H4 (cell line): ENCODE results near the gene CELSR2. TPM values are rescaled to one million over a fixed set of nuclear protein-coding genes. Genes with fewer than 3 reads are reported as not detected.
"Not testable (repeated sequence)": the region's sequence is repeated elsewhere in the genome, so short reads cannot be mapped to it uniquely, and the experiment has no call there.

Experiments
- DNase-seq: peaks from one replicate; pipeline ENCODE4 v3.0.0-alpha.2; 2015; ENCODE audit warnings: low spot score
- total RNA-seq: library from RNA; depleted of rRNA; stranded (reverse); fragments of >200 nt; shearing (Covaris generic); gene quantifications from 2 replicates; pipeline ENCODE4 v1.2.3, GENCODE V29; 2014

Gene CELSR2
- total RNA-seq, 1 experiment from 2014 or later = 1.7 TPM

DNA sequence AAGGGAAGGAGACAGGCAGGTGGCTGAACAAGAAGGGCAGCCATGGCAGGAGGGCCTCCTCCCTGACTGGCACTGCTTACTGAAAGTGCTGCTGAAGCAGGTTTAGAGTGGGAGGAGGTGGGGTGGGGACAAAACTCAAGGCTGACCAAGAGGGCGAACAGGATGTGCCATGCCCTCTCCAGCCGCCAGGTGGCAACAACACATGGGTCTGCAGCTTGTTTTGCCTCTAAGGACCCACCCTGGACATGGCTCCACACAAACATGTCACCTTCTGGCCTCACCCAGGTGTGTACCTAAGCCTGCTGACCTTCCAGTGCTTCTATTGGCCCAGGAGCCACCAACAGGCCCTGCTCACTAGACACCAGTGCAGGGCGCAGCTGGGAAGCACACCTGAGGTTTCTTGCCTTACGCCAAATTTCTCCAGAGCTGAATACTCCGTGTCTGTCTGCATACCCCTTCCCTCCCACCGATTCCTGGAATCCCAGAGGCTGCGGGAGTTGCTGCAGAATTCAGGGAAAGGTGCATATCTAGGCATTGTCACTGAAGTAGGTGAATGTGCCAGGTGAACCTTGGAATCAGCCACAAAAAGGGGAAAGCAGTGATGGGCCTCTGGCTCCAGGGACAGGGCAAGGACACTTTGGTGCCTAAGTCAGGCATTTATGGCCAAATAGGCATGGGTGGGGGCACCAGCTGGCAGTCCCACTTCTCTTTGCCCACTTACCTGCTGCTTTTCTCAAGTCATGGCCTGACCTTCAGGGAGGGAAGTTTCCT is 28.3 kb downstream of the CELSR2 start:
- peak; percentile 71 for DNase-seq

DNA sequence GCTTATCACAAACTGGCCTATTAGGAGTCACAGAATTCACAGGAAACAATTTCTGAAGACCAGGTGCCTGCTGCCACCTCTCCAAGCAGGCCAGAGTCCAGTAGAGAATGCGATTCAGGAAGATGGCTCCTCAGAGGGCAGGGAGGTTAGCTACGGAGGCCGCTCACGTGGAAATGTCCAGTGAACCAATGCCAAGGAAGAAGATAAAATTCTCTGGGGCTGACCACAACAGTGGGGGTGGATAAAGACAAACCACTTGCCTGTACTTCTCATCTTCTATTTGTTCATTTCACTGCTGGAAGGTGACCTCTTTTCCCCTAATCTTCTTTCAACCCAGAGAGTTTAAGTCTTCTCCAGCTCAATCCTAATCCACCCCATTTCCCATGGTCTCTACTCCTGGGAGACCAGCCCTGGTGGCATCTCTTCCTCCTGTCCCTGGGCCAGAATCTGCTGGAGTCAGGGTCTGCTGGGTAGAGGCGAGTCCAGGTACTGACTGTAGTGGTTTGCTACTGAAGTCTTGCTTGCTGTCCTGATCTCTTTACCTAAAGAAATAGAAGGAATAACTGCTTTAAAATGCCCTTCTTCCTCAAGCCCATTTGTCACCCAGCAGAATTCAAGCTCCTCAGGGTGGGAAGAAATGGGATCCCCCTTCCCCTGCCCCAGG is 30.4 kb downstream of the CELSR2 start:
- no peak for DNase-seq

DNA sequence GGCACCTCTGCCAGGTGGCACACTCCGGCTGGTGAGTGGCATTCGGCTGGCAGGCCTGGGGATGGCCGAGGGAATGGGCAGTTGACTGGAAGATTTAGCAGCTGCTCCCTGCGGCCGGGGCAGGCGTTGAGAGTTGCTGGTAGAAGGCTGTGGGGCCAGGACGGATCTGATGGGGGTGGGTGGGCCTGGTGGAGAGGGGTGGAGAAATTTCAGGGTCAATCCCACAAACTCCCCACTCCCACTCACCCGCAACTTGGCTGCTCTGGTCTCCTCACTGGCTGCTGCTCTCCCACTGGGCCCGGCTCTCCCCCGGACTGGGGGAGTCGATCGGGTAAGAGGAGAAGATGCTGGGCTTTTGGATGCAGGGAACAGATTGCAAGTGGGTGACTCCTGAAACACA is 31.5 kb downstream of the CELSR2 start:
- DNase-seq = no peak

DNA sequence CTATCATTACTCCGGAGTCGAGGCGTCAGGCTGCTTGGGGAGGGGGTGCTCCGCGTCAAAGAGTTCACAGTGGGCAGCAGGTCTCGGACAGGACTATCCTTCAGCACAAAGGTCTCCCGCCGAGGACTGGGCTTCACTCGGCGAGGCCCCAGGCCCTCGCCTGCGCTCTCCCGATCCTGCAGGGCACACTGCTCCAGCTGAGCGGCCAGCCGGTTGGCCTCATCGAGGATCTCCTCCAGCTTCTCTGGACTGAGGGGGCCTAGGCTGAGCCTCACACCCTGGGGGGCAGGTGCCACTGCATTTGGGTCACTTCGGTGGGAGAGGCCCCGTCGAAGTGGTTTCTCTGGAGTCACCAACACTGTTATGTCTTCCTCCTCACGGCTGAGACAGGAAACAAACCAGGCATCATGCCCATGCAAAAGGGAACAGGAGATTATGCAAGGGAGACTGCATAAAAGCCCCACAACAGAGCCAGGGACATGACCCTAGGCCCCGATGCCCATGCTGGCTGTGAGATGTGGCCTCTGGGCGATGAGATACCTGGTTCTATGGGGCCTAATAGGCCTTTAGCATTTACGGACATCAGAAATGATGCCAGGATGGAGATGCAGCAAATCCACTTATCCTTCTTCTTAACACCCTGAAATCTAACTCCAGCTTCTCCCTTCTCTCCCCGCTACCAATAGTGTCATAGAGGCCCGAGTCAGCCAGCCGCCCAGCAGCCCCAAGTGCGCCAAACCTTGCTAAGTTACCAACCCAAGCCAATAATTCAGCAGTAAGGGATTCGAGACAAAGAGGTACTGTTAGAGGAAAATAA is 32.5 kb downstream of the CELSR2 start:
- DNase-seq = no peak

DNA sequence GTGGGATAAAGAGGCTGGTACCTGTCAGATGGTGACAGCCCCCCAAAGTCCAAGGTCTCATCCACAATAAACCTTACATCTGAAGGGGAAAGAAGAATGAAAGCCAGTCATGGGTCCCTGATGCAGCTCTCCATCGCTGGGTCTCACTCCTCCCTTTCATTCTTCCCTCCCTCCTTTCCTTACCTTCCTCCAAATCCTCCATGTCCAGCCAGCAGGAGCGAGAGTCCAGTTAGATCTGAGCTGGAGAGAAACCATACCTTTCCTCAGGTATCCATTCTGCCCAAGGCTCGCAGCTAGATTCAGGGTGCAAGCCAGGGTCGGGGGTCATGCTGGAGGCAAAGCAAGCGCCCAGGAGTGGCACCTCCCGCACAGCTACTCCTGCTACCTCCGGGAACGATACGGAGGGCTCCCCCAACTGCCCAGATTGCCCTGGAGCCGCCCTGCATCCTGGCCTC is 33.2 kb downstream of the CELSR2 start:
- DNase-seq = no peak

DNA sequence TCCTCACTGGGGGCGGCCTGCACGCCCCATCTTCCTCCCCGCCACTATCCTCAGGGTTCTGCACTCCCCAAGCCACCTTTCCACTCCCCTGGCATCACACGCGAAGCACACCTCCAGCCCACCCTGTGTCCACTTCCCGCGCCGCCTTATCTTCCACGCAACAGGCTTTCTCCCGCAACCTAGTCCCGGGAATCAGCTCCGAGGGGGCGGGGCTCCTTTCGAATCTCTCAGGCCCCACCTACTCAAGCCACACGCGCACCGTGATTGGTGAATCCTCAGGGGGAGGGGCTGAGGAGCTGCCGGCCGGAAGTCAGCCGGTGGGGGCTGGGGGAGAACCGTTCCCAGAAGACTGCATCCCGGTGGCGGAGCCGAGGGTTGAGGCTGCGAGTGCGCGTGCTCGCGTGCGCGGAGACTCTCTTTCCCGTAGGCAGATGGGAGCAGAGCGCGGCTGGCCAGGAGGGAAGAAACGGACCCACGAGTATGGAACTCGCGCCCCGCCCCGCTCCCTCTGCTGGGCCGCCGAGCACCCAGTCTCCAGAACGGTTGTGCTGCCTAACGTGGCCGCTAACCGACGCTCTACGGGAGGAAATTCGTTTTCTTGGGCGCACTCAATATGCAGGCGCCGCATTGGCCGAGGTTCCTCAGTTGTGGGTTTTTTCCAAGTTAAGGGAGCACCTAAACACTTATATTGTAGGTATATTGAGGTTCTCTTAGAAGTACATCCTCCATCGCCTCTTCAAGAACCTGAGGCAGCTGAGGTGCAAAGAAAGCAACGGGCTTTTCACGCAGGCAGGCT is 33.8 kb downstream of the CELSR2 start, which contains the start of gene PSRC1:
TSS of gene PSRC1 (minus strand) at position 194 of the 796 bp plus-strand sequence.
- DNase-seq = peak; percentile 94

DNA sequence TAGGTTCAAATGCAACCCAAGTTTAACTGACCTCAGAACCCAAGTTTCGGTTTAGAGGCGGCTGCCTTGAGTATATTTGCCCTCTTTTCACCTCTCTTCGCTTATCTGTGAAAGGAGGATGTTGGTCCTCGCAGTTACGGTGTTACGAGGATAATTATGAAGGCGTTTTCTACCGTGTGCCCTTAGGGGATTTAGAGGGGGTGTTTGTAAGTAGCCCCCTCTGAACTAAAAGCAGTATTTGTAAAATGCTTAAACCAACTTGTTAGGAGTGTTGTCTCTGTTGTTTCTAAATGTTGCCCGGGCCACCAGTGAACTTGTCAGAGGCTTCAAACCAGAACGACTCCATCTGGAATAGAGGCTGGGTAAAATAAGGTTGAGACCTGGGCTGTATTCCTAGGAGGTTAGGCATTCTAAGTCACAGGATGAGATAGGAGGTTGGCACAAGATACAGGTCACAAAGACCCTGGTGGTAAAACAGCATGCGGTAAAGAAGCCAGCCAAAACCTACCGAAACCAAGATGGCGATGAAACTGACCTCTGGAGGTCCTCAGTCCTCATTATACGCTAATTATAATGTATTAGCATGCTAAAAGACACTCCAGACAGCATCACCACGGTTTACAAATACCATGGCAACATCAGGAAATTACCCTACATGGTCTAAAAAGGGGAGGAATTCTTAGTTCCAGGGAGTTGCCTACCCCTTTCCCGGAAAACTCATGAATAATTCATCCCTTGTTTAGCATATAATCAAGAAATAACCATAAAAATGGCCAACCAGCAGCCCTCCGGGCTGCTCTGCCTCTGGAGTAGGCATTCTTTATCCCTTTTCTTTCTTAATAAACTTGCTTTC is 34.6 kb downstream of the CELSR2 start:
- DNase-seq = no peak

DNA sequence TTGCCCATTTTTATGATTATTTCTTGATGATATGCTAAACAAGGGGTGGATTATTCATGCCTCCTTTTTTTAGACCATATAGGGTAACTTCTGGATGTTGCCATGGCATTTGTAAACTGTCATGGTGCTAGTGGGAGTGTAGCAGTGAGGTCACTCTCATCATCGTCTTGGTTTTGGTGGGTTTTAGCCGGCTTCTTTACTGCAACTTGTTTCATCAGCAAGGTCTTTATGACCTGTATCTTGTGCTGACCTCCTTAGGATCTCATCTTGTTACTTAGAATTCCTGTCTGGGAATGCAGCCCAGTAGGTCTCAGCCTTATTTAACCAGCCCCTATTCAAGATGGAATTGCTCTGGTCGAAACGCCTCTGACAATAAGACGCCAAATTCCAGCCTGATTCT is 37.4 kb downstream of the CELSR2 start:
- DNase-seq = not testable (repeated sequence)

DNA sequence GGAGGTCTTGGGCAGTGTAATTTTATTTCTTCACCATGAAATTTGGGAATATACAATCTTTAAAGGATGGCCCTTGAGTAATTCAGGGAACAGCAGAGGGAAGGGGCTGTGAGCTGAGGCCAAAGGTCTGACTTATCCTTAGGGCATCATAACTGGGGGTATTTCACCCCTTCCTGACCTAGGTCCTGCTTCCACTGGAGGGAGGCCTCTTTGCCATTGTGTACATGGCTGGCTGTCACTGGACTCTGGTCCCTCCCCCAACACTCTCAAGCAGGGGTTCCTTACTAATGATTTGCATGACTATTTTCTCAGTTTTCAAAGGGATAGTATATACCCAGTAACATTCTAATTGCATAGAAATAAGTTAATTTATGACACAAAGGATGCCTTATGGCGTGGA is 40.8 kb downstream of the CELSR2 start:
- no peak for DNase-seq

DNA sequence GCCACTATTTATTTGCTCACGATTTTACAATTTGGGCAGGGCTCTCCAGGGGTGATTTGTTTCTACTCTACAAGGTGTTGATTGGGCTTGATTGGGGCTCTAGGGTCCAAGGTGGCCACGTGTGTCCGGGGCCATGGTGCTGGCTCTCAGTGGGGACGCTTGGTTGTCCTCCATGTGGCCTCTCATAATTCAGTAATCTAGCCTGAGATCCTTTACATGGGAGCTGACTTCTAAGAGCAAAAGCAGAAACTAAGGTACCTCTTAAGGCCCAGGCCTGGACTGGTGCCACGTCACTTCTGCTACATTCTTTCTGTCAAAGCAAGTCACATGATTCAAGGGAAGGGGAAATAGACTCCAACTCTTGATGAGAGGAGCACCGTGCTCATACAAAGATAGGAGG is 41.7 kb downstream of the CELSR2 start:
- no peak for DNase-seq

DNA sequence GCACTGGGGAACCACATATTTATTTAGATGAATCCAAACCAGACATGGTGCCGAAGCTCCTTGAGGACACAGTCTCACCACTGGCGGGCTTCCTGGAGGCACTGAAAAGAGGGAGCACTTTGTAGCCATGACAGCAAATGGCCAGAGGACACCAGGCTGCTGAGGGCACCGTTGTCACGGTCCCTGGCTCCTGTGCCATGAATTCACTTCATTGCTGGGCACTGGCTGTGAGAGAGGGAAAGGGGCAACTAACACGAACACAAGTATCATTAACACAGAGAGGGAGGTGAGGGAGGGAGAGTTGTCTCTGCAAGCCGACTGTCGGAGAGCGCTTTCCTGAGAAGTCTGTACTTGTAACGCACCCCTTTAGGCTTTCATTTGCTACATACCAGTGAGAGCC is 43.0 kb downstream of the CELSR2 start:
- no peak for DNase-seq

DNA sequence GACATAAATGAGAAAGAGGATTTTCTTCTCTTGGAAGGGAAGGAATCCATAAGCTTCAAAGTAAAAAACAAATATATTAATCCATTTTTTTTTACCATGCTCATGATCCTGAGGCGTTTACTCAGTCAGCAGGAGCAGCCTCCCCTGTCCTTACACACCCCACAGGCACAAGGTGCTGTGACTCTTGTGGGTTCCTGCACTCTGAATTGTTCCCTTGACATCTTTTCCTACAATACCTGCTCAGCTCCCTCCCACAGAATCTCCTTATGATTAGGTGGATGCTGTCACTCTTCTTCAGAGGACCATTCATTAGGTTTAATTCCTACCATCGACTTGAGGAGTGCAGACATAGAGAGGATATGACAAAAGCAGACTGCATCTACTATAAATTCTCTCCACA is 43.7 kb downstream of the CELSR2 start:
- no peak for DNase-seq

DNA sequence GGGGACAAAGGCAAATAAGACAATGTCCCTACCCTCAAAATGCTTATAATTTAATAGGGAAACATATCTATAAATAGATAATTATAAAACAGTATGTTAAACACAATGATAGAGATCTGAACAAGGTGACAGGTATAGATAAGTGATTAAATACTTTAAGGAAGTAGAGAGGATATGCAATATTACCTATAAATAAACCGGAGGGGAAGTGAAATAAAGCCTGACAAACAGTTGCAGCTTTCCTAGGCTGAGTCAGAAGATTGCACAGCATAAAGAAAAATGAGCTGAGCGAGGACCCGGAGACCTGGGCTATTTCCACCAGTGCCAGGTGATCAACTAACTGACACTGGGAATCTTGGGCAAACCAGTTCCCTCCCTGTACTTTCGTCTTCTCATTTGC is 45.1 kb downstream of the CELSR2 start:
- DNase-seq = no peak

DNA sequence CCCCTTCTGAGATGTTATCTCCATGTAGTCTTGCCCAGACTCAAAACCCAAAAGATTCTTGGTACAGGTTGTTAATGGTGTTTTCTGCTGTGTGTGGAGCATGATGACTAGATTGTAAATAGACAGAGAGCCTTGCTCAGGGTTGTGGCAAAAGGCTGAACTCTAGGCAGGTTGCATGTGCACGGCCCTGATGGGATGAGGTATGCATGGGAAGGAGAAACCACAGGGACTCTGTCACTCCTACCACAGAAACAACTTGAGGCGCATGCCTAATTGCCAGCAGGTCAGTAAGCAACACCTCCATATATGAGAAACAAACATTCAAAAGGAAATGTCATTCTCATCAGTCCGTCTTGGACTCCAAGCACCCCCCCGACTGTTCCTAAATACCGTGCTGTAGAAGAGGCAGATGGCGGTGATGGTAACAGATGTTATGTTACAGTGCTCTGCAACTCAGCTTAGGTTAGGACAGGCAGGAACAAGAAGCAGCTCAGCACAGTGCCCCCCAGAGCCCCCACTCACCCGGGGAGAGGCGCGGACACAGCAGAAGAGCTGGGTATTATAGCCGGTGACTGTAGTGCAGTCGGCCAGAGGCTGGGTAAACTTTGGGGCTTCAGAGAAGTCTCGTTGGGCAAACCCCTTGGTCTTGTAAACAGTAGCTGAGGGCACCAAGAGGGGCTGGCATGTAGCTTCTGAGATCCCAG is 46.5 kb downstream of the CELSR2 start:
- DNase-seq = no peak

DNA sequence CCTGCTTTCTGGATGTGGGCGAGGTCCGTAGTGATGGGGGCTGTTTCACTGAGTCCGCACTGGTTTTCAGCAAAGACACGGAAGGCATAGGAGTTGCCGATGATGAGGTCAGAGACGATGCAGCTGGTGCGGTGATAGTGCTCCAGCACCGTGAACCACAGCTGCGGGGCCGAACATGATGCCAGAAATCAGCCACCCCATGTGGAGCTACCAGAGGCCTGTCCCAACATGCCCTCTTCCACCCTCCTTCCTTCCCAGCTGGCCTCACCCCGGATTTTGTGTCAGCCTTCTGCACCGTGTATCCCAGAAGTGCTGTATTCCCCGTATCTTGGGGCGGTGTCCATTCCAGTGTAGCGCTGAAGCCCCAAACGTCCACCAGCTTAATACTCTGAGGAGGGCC is 47.4 kb downstream of the CELSR2 start:
- no peak for DNase-seq

DNA sequence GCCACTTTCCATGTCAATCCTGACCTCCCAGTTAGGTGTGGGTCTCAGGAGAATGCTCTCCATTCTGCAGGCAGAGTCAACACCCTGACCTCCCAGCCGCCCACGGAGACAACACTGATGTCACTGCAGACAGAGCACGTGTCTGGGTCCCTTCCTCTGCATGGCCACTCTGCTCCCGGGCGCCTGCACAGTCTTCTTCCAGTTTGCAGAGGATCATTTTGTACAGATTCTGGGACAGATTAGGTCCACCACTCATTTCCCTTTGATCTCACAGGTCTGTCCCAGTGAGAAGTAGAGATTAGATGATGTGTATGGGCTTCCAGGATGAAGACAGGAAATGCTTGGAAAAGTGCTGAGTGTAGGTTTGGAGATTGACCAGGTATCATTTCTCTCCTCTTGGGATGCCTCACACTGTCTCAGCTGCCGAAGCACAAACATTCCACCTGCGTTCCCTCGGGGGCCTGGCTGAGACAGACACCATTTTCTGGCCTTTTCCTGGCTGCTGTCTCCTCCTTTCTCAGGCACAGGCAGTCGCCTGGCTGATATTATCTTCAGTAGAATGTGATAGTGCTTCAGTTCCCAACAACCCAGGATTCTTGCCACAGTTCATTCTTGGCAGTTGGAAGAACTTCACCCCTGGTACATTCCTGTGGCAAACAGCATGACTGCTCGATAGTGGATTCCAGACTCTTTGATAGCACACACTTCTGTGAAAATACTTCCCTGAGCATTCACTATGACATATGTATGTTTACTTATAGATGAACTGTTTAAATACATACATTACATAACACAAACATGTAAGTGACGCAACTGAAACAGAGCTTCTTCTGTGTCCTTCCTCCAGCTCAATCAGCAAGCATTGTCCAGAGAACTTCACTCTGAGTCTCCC is 49.6 kb downstream of the CELSR2 start:
- DNase-seq = peak; percentile 69

DNA sequence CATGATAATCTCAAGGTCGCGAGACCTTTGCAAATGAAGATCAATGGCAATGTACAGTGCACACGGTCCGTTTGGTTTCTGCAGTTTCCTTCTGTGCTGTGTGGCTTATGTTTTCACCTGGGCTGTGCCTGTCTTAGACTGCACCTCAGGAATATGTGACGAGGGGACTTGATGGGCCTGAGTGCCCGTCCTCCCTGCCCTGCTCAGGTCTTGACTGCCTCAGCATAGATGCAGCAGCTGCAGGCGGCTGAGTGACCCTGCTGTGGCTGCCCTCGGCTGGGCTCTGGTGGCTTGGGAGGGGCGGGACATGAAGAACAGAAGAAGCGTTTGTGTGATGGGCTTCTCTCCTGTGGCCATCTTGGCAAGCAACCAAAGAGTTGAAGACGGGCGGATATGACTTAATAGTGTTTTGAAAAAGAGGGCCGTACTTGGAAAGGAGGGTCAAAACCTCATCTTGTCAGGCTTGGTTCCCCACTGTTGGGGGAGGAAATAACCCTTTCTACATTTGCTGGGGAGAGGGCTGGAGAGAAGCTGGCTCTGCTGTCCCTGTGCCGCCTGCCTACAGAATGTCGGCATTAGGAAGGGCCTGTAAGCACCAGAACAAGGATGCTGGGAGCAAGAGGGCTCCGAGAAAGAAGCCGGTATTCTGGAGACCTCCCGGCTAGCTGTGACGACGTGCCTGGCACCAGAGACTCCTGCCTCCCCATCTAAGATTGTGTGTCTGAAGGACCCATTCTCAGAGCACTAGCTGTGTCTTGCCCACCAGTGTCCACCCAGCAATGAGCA is 50.4 kb downstream of the CELSR2 start:
- DNase-seq = peak; percentile 33

DNA sequence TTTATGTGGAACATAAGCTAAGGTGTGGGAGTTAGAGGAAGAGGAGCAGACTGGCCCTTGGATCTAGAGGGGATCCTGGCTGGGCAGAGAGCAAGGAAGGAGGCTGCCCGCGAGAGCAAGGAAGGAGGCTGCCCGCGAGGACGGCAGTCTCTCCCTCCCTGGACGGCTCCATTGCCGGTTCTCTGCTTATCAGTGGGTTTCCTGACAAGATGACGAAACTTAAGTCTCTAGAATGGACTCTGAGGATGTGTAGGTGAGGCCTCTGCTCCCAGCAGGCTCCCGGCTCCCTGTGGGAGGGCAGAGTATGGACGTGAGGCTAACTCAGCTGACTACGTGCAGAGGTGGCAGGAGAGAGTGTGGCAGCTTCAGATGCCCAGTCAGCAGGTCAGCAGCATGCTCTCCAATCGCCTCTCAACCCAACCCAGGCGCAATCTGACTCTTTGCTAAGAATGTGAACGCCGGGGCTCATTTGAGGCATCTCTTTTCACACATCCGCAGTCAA is 51.4 kb downstream of the CELSR2 start:
- DNase-seq = no peak
